ENCODE results near the gene CABP5.

- TF ChIP-seq, protein P1, sequence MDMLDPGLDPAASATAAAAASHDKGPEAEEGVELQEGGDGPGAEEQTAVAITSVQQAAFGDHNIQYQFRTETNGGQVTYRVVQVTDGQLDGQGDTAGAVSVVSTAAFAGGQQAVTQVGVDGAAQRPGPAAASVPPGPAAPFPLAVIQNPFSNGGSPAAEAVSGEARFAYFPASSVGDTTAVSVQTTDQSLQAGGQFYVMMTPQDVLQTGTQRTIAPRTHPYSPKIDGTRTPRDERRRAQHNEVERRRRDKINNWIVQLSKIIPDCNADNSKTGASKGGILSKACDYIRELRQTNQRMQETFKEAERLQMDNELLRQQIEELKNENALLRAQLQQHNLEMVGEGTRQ (CRISPR knock-in tag; IDR thresholded peaks at IDR 0.05): no peak
- no peak for TF ChIP-seq CTCF (IDR thresholded peaks at IDR 0.05)
- TF ChIP-seq NFYB (CRISPR knock-in tag; conservative IDR thresholded peaks at IDR 0.05; ENCODE audit: low read depth): no peak
- TF ChIP-seq ZNF263 (CRISPR knock-in tag; IDR thresholded peaks at IDR 0.05; ENCODE audit: low read depth): no peak
- TF ChIP-seq, protein P2, sequence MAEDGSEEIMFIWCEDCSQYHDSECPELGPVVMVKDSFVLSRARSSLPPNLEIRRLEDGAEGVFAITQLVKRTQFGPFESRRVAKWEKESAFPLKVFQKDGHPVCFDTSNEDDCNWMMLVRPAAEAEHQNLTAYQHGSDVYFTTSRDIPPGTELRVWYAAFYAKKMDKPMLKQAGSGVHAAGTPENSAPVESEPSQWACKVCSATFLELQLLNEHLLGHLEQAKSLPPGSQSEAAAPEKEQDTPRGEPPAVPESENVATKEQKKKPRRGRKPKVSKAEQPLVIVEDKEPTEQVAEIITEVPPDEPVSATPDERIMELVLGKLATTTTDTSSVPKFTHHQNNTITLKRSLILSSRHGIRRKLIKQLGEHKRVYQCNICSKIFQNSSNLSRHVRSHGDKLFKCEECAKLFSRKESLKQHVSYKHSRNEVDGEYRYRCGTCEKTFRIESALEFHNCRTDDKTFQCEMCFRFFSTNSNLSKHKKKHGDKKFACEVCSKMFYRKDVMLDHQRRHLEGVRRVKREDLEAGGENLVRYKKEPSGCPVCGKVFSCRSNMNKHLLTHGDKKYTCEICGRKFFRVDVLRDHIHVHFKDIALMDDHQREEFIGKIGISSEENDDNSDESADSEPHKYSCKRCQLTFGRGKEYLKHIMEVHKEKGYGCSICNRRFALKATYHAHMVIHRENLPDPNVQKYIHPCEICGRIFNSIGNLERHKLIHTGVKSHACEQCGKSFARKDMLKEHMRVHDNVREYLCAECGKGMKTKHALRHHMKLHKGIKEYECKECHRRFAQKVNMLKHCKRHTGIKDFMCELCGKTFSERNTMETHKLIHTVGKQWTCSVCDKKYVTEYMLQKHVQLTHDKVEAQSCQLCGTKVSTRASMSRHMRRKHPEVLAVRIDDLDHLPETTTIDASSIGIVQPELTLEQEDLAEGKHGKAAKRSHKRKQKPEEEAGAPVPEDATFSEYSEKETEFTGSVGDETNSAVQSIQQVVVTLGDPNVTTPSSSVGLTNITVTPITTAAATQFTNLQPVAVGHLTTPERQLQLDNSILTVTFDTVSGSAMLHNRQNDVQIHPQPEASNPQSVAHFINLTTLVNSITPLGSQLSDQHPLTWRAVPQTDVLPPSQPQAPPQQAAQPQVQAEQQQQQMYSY (CRISPR knock-in tag; IDR thresholded peaks at IDR 0.05): no peak
- no peak for TF ChIP-seq TEAD4 (CRISPR knock-in tag; IDR thresholded peaks at IDR 0.05)
- TF ChIP-seq MAX (CRISPR knock-in tag; IDR thresholded peaks at IDR 0.05): no peak
- TF ChIP-seq, protein P3, sequence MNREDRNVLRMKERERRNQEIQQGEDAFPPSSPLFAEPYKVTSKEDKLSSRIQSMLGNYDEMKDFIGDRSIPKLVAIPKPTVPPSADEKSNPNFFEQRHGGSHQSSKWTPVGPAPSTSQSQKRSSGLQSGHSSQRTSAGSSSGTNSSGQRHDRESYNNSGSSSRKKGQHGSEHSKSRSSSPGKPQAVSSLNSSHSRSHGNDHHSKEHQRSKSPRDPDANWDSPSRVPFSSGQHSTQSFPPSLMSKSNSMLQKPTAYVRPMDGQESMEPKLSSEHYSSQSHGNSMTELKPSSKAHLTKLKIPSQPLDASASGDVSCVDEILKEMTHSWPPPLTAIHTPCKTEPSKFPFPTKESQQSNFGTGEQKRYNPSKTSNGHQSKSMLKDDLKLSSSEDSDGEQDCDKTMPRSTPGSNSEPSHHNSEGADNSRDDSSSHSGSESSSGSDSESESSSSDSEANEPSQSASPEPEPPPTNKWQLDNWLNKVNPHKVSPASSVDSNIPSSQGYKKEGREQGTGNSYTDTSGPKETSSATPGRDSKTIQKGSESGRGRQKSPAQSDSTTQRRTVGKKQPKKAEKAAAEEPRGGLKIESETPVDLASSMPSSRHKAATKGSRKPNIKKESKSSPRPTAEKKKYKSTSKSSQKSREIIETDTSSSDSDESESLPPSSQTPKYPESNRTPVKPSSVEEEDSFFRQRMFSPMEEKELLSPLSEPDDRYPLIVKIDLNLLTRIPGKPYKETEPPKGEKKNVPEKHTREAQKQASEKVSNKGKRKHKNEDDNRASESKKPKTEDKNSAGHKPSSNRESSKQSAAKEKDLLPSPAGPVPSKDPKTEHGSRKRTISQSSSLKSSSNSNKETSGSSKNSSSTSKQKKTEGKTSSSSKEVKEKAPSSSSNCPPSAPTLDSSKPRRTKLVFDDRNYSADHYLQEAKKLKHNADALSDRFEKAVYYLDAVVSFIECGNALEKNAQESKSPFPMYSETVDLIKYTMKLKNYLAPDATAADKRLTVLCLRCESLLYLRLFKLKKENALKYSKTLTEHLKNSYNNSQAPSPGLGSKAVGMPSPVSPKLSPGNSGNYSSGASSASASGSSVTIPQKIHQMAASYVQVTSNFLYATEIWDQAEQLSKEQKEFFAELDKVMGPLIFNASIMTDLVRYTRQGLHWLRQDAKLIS (CRISPR knock-in tag; IDR thresholded peaks at IDR 0.05; ENCODE audit: borderline replicate concordance): no peak
- TF ChIP-seq ZNF396 (CRISPR knock-in tag; IDR thresholded peaks at IDR 0.05; ENCODE audit: borderline replicate concordance): no peak
- TF ChIP-seq, protein P4, sequence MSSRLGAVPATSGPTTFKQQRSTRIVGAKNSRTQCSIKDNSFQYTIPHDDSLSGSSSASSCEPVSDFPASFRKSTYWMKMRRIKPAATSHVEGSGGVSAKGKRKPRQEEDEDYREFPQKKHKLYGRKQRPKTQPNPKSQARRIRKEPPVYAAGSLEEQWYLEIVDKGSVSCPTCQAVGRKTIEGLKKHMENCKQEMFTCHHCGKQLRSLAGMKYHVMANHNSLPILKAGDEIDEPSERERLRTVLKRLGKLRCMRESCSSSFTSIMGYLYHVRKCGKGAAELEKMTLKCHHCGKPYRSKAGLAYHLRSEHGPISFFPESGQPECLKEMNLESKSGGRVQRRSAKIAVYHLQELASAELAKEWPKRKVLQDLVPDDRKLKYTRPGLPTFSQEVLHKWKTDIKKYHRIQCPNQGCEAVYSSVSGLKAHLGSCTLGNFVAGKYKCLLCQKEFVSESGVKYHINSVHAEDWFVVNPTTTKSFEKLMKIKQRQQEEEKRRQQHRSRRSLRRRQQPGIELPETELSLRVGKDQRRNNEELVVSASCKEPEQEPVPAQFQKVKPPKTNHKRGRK (CRISPR knock-in tag; IDR thresholded peaks at IDR 0.05; ENCODE audit: borderline replicate concordance): no peak
- no peak for TF ChIP-seq NR2C2 (CRISPR knock-in tag; IDR thresholded peaks at IDR 0.05)
- TF ChIP-seq CREB1 (CRISPR knock-in tag; IDR thresholded peaks at IDR 0.05): no peak
Observed at GRCh38 chr19:47996230-47996727, 47.6 kb downstream of the CABP5 start.

Measured in WTC11 (cell line).